ENCODE data around the gene AVEN. TPM values are rescaled to one million over a fixed set of nuclear protein-coding genes. Genes with fewer than 3 reads are reported as not detected.

Gene AVEN
- total RNA-seq, 2 donors from 2014 or later: 18.9 to 20.7 TPM

- no peak overlapping the region for H3K4me3 Mint-ChIP-seq
- no peaks in the 10 kb centered on the region for H3K27me3 Mint-ChIP-seq (ENCODE audit: insufficient read depth)
- Histone ChIP-seq H3K27me3 (ENCODE audit: control insufficient read depth, insufficient read depth, low read length, poor library complexity, severe bottlenecking) (no peaks in the 10 kb centered on the region), H3K36me3 (ENCODE audit: control insufficient read depth, insufficient read depth, low read length) (no peaks in the 10 kb centered on the region), H3K4me3 (ENCODE audit: low read length) (no peak overlapping the region), H3K9ac (ENCODE audit: extremely low read depth, low read length, poor library complexity, severe bottlenecking) (no peak overlapping the region), H3K27ac (ENCODE audit: low read depth, low read length) (no peak overlapping the region), H3K4me1 (ENCODE audit: control insufficient read depth, insufficient read depth, low read length) (no peaks in the 10 kb centered on the region), H3K9me3 (ENCODE audit: control insufficient read depth, low read length) (no peaks in the 10 kb centered on the region)
- no peaks in the 10 kb centered on the region for H3K36me3 Mint-ChIP-seq (ENCODE audit: low read depth)
- no peak overlapping the region for H3K27ac Mint-ChIP-seq
- H3K4me1 Mint-ChIP-seq: peaks cover 2% of the 10 kb centered on the region
- H3K9me3 Mint-ChIP-seq: no peaks in the 10 kb centered on the region
- no peak for TF ChIP-seq CTCF (conservative IDR thresholded peaks at IDR 0.05)
- no peak for DNase-seq
- WGBS, 2 experiments (ENCODE audit: insufficient coverage in 1 of 2, insufficient read length in 1 of 2): 92 to 100% methylated on average over 2 to 3 of the region's 4 CpGs
Observed at GRCh38 chr15:33844597-33844996, 194.4 kb downstream of the AVEN start.

DNA sequence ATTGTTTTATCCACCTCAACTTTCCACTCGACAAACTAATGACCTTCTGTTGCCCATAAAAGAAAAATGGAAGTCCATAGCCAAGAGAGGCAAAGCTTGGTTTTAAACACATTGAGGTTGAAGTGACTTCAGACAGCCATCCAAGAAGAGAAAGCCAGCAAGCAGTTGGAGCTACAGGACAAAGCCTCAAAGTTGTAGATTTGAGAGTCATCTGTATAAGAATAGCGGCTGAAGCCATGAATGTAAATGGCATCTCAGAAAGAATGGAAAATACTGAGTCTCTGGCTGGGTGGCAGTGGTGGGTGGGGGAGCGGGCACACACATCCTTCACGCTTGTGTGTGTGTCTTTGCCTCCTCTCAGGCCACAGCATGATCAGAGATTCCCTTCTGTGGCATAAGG lies 194.8 kb downstream of the AVEN start:
- no peaks in the 10 kb centered on the region for H3K27me3 ChIP-seq (ENCODE audit: control insufficient read depth, insufficient read depth, low read length, poor library complexity, severe bottlenecking)
- TF ChIP-seq CTCF (conservative IDR thresholded peaks at IDR 0.05): no peak
- Mint-ChIP-seq H3K9me3 (no peaks in the 10 kb centered on the region), H3K27ac (no peak overlapping the region), H3K36me3 (ENCODE audit: low read depth) (no peaks in the 10 kb centered on the region), H3K4me1 (peaks cover 2% of the 10 kb centered on the region), H3K4me3 (no peak overlapping the region), H3K27me3 (ENCODE audit: insufficient read depth) (no peaks in the 10 kb centered on the region)
- no peaks in the 10 kb centered on the region for H3K4me1 ChIP-seq (ENCODE audit: control insufficient read depth, insufficient read depth, low read length)
- no peaks in the 10 kb centered on the region for H3K9me3 ChIP-seq (ENCODE audit: control insufficient read depth, low read length)
- 65 to 78% methylated on average over 2 to 4 of the region's 4 CpGs for WGBS, 2 experiments (ENCODE audit: insufficient coverage in 1 of 2, insufficient read length in 1 of 2)
- H3K4me3 ChIP-seq (ENCODE audit: low read length): no peak overlapping the region
- H3K9ac ChIP-seq (ENCODE audit: extremely low read depth, low read length, poor library complexity, severe bottlenecking): no peak overlapping the region
- H3K27ac ChIP-seq (ENCODE audit: low read depth, low read length): no peak overlapping the region
- DNase-seq: no peak
- no peaks in the 10 kb centered on the region for H3K36me3 ChIP-seq (ENCODE audit: control insufficient read depth, insufficient read depth, low read length)

GRCh38 chr15:33840615-33841014 lies 198.4 kb downstream of the AVEN start:
- no peak overlapping the region for H3K27ac ChIP-seq (ENCODE audit: low read depth, low read length)
- Mint-ChIP-seq H3K4me1 (peaks cover 4% of the 10 kb centered on the region), H3K27me3 (ENCODE audit: insufficient read depth) (no peaks in the 10 kb centered on the region), H3K27ac (no peak overlapping the region), H3K36me3 (ENCODE audit: low read depth) (no peaks in the 10 kb centered on the region), H3K4me3 (no peak overlapping the region), H3K9me3 (no peaks in the 10 kb centered on the region)
- WGBS, 2 experiments (ENCODE audit: insufficient coverage in 1 of 2, insufficient read length in 1 of 2): 92 to 94% methylated on average over 3 of the region's 3 CpGs
- no peak for DNase-seq
- H3K4me1 ChIP-seq (ENCODE audit: control insufficient read depth, insufficient read depth, low read length): no peaks in the 10 kb centered on the region
- TF ChIP-seq CTCF (conservative IDR thresholded peaks at IDR 0.05): no peak
- no peaks in the 10 kb centered on the region for H3K36me3 ChIP-seq (ENCODE audit: control insufficient read depth, insufficient read depth, low read length)
- no peaks in the 10 kb centered on the region for H3K27me3 ChIP-seq (ENCODE audit: control insufficient read depth, insufficient read depth, low read length, poor library complexity, severe bottlenecking)
- no peaks in the 10 kb centered on the region for H3K9me3 ChIP-seq (ENCODE audit: control insufficient read depth, low read length)
- no peak overlapping the region for H3K4me3 ChIP-seq (ENCODE audit: low read length)
- no peak overlapping the region for H3K9ac ChIP-seq (ENCODE audit: extremely low read depth, low read length, poor library complexity, severe bottlenecking)

Data from endodermal cell (in vitro differentiated cells).